ENCODE measurements around the gene CYSTM1.

GRCh38 chr5:140153255-140153654, 21.7 kb upstream of the CYSTM1 start:
- no peak for TF ChIP-seq SNAI2 (CRISPR knock-in tag; IDR thresholded peaks at IDR 0.05)
- no peak for TF ChIP-seq ISL1 (CRISPR knock-in tag; IDR thresholded peaks at IDR 0.05)
- no peak for TF ChIP-seq CREB5 (CRISPR knock-in tag; IDR thresholded peaks at IDR 0.05; ENCODE audit: low read depth)
- TF ChIP-seq RARB (CRISPR knock-in tag; IDR thresholded peaks at IDR 0.05), result no peak
- TF ChIP-seq ZFP30 (CRISPR knock-in tag; IDR thresholded peaks at IDR 0.05), result no peak
- no peak for TF ChIP-seq TSHZ2 (CRISPR knock-in tag; IDR thresholded peaks at IDR 0.05)
- no peak for TF ChIP-seq PATZ1 (CRISPR knock-in tag; IDR thresholded peaks at IDR 0.05; ENCODE audit: borderline replicate concordance)
- no peak for TF ChIP-seq ZFP3 (CRISPR knock-in tag; IDR thresholded peaks at IDR 0.05)
- no peak for TF ChIP-seq ZNF565 (CRISPR knock-in tag; conservative IDR thresholded peaks at IDR 0.05; ENCODE audit: low read depth)
- no peak for TF ChIP-seq ESRRG (CRISPR knock-in tag; IDR thresholded peaks at IDR 0.05)
- TF ChIP-seq, protein P1, sequence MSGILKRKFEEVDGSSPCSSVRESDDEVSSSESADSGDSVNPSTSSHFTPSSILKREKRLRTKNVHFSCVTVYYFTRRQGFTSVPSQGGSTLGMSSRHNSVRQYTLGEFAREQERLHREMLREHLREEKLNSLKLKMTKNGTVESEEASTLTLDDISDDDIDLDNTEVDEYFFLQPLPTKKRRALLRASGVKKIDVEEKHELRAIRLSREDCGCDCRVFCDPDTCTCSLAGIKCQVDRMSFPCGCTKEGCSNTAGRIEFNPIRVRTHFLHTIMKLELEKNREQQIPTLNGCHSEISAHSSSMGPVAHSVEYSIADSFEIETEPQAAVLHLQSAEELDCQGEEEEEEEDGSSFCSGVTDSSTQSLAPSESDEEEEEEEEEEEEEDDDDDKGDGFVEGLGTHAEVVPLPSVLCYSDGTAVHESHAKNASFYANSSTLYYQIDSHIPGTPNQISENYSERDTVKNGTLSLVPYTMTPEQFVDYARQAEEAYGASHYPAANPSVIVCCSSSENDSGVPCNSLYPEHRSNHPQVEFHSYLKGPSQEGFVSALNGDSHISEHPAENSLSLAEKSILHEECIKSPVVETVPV (CRISPR knock-in tag; IDR thresholded peaks at IDR 0.05), result no peak
- TF ChIP-seq CSDC2 (CRISPR knock-in tag; IDR thresholded peaks at IDR 0.05), result no peak
- TF ChIP-seq ARNTL (CRISPR knock-in tag; IDR thresholded peaks at IDR 0.05; ENCODE audit: borderline replicate concordance, low read depth), result no peak
